ENCODE measurements around the gene MAPK1.
"Not testable (repeated sequence)": the region's sequence is repeated elsewhere in the genome, so short reads cannot be mapped to it uniquely, and the experiment has no call there.

MAPK1 gene

DNA sequence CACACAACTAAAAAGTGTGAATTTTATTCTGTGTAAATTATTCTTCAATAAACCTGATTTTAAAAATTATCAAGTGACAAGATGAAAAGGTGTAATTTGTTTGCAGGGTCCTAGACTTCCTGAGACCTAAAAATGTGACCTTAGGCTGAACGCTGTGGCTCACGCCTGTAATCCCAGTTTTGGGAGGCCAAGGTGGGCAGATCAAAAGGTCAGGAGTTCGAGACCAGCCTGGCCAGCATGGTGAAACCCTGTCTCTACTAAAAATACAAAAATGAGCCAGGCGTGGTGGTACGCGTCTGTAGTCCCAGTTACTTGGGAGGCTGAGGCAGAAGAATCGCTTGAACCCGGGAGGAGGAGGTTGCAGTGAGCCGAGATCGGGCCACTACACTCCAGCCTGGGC, 79.9 kb downstream of the MAPK1 start:
- not testable (repeated sequence) for DNase-seq

GRCh38 chr22:21780259-21780658, 87.2 kb downstream of the MAPK1 start:
- DNase-seq: no peak

- no peak for DNase-seq
These were observed 88.0 kb downstream of the MAPK1 start for GRCh38 chr22:21779444-21779843.

DNA sequence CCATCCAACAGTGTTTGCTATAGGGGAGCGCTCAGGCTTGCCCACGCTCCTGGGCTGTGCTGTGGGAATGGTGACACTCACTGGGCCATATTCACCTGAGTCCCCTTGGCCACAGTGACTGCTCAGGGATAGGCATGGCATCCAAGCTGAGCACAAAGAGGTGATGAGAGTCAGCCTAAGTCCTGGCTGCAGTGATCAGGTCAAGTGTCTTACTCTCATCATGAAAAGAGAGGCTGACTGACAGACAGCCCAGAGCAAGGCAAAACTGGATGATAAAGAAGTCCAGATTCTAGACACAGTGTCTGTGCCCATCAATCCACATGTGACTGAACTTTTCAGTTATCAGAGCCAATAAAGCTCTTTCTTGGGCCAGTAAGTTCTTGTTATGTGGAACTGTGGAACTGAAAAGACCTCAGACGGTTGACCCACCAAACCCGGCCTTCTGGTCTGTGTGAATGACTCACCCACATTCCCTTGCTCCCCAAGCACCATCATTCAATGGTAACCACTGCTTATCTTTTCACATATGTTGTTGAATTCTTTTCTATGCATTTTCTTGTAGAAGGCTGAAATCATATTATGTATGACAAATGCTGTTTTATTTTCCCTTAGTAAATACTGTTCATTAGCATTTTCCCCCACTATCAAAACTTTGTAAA, 88.6 kb downstream of the MAPK1 start:
- DNase-seq: no peak

DNA sequence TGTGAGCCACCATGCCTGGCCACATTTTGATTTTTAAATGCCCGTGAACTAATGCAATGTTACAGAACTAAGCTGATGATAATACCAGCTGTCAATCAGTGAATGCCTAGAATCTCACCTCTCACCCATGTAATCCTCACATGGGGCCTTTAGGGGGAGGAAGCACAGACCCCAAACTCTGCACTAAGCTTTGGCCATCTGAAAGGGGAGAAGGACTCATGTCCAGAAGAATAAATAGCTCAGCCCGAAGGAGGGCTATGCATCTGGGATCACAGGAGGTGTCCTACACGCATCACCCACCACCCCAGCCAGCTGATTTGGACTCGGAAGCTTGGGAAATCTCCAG, 95.8 kb downstream of the MAPK1 start:
- no peak for DNase-seq

- DNase-seq: no peak
These were observed 99.0 kb downstream of the MAPK1 start for GRCh38 chr22:21768435-21768834.

- DNase-seq: peak; percentile 95
These were observed 100.6 kb downstream of the MAPK1 start for GRCh38 chr22:21766691-21767462.

DNA sequence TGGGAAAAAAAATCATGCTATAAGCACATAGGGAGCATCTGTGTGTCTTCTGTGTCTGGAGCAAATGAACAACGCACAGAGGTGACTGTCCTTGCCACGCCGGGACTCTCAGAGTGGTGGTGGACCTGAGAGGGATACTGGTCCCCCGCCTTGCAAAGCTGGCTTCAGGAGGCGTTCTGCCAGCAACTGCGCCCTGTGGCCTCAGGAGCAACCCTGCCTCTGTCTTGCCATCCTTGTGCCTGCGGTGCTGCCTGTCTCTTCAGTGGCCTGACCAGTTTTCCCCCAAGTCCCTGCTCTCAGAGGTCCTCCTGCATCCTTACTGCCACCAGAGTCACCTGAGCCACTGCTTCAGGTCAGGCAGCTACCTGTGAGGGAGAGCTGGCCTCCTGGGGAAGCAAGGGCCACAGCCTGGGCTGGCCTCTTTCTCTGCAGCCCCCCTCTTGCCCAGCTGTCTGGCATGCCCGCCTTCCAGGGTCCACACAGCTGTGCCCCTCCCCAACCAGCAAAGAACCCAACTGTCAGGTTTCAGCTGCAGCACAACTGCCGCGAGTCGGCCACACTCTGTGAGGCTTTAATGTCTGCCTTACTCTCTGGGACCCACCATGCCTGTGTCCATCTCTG, 101.4 kb downstream of the MAPK1 start:
- DNase-seq: no peak

DNA sequence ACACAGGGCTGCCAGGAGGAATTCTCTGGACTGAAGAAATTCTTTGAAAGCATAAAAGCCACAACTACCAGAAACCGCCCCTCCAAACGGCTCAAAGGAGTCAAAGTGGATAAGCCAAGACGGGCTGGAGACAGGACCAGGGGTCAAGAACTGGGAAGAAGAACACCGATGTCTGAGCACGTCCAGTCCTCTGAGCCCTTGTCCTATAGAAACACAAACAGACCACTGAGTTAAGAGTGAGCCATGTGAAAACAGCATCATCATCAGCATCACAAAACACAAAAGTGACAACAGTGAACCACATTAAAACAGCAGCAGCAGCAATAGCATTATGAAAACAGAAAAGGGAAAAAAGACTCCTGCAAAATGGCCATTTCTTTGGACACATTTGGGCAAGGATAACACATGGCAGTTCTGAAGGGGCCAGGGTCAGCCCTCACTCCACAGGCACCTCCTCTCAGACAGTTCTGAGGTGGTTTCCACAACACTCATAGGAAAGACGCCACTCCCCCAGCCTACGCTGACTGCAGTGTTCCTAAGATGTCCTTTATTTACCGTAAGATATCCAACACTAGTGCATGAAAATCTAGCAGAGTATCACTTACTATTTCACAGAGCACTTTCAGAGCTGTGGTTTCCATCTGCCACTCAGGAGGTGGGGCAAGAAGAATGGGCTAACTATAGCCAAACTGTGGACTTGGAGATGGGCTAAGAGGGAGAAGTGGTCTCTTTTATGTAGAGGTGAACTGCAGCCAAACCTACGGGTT, 103.2 kb downstream of the MAPK1 start:
- DNase-seq: peak; percentile 59

GRCh38 chr22:21762712-21763581, 104.5 kb downstream of the MAPK1 start:
- DNase-seq: peak; percentile 93

GRCh38 chr22:21761994-21762680, 105.3 kb downstream of the MAPK1 start:
- DNase-seq: no peak

GRCh38 chr22:21761086-21761485, 106.4 kb downstream of the MAPK1 start:
- peak; percentile 84 for DNase-seq

DNA sequence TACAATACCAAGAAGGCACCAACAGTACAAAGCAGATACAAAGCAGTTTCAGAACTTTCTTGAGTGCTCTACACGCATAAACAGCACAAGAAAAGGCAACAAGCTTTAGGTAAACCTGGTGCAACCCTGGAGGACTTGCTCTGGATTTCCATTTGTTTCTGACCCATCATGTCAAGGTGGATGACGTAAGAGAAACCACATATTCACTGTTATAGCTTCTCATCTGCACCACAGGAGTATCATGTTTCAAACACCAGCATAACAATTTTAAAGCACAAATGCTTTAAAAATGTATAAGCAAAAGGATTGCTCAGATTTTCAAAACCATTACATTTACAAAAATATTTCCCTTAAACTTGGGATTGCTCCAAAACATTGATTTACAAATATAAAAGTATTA, 106.8 kb downstream of the MAPK1 start:
- DNase-seq: peak; percentile 48

DNA sequence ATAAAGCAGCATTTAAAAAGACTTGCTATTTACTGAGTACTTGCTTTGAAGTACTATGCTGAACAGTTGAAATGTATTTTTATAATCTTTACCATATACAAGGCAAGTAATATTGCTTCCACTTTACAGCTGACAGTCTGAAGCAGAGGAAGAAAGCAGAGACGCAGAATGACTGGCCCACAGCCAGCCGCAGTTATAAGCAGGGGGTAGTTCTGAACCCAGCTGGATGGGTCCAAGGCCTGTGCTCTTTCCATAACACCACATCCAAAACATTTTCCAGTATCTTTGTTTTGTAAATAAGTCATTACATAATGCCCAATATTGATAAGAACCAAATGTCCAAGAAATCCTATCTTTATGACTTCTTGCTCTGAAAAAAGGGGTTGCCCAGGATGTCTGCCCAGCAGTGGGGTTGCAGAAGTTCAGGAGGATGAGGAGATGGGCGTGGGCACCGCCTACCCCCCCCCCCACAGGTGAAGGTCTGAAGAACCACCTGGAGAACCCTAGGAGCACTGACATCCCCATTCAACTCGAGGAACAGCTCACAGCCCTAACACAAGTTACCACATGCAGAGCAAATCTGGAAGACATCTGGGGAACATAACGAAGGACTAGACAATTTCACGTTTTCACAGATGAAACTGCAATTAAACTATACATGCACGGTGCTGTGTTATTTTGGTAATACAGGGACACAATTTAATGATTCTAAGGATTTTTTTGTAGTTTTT, 107.6 kb downstream of the MAPK1 start:
- DNase-seq: no peak

DNA sequence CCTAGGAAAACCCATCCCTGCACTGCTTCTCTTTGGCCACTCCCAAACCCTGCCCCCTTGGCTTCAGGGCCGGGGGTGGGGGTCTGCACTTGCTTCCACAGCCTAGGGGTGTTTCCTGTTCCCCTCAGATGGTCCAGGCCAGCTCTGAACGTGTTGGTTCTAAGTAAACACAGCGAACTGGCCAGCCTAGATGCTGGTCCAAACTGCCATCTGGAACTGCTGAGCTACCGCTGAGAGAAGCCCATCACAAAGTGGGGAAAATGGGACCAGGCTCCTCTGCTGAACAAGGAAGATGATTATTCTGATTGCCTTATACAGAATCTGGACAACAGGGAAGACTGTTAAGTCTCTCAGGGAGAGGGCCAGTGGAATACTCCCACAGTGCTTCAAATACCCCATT, 108.4 kb downstream of the MAPK1 start:
- no peak for DNase-seq

GRCh38 chr22:21758091-21758864, 109.2 kb downstream of the MAPK1 start:
- DNase-seq: no peak

DNA sequence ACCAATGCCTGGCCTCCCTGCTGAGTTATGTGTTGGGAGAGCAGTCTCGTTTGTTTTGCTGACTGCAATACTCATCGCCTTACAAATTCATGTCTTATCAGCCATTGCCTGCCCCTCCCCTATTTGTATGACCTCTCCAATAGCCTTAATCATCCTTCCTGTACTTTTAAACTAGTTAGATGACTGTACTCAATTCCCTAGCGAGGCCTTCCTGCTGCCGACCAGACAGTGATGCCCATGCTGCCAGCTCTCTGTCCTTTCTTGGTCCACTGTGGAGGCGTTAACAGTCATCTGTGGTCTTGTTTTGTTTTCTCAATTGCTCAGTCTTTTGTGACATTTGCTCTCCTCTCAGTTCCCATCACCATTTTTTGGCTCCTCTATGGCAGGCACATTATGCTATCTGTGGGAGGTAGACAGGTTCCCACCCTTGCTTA, 111.6 kb downstream of the MAPK1 start:
- peak; percentile 29 for DNase-seq

GRCh38 chr22:21754523-21754922, 112.9 kb downstream of the MAPK1 start:
- DNase-seq: no peak

- no peak for DNase-seq
These were observed 113.9 kb downstream of the MAPK1 start for GRCh38 chr22:21753374-21754111.
